Large intestine (tissue), 3 donors: ENCODE measurements around the gene PRKN. TPM values are rescaled to one million over a fixed set of nuclear protein-coding genes. Genes with fewer than 3 reads are reported as not detected.

ENCODE experiments used
- DNase-seq, 2 donors: peaks; one replicate each; pipeline versions ENCODE4 v3.0.0 to v3.0.0-alpha.2; 2013
- H3K27ac ChIP-seq: one replicate; pipeline ENCODE4 v1.5.1; 2013; ENCODE audit warnings: low read length
- H3K27me3 ChIP-seq: 2 replicates; pipeline ENCODE4 v1.6.1; 2013; ENCODE audit warnings: low read length; ENCODE audit not compliant: control insufficient read depth, insufficient read depth
- H3K36me3 ChIP-seq: 2 replicates; pipeline ENCODE4 v1.6.1; 2013; ENCODE audit warnings: low read length; ENCODE audit not compliant: control insufficient read depth, insufficient read depth
- H3K4me1 ChIP-seq: one replicate; pipeline ENCODE4 v1.6.1; 2013; ENCODE audit warnings: low read length; ENCODE audit not compliant: control insufficient read depth, insufficient read depth
- H3K4me3 ChIP-seq: one replicate; pipeline ENCODE4 v1.5.1; 2013; ENCODE audit warnings: low read length
- H3K9me3 ChIP-seq: one replicate; pipeline ENCODE4 v1.6.1; 2013; ENCODE audit warnings: mild to moderate bottlenecking, low read depth, low read length, moderate library complexity; ENCODE audit not compliant: control insufficient read depth
- WGBS: methylation state at CpG from one replicate; pipeline ENCODE4 v1.1.5; 2013; ENCODE audit warnings: low lambda C conversion rate; ENCODE audit not compliant: insufficient coverage; 5-methylcytosine and 5-hydroxymethylcytosine counted together
- polyA plus RNA-seq: library from polyadenylated mRNA; unstranded; fragments of 120-200 nt; gene quantifications from one replicate; pipeline ENCODE4 v1.2.1, GENCODE V29; 2013

The PRKN gene
- polyA plus RNA-seq, 1 donor = 2.5 TPM

DNA sequence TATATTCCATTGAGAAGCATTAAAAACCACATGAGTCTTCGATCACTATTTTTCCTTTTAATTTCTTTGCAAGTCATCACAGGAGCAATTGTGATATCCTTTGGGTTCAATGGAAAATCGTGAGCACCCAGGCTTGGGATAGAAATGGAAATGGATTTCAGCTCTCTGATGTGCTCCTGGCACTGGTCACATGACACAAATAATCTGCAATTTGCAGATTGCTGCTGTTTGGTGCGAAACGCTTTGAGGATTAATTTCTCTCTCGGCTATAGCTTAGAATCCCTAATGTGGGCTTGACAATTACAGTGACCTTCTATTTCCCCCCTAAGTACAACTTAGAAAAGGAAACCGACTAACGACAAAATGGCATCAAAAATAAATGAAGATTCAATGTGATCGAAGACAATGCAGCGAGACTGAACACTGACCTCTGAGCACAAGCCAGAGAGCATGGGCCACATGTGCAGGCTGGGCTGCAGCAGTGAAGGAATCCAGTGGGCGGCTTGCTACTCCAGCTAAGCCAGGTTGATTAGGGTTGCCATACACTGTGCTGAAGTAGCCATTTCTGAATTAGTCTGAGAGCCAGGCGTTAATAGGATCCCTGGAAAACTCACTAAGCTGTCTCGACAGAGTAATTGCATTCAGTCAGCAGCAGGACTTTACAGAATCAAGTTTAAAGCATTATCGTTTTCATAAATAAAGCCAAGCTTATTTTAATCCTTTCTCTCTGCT is 1151.9 kb downstream of the PRKN start:
- Histone ChIP-seq H3K4me3 (no peak overlapping the region), H3K27ac (no peak overlapping the region), H3K9me3 (no peaks in the 10 kb centered on the region), H3K27me3 (no peaks in the 10 kb centered on the region), H3K36me3 (no peaks in the 10 kb centered on the region), H3K4me1 (no peaks in the 10 kb centered on the region)
- no peak for DNase-seq
- 93% methylated on average over 3 of the region's 13 CpGs for WGBS

DNA sequence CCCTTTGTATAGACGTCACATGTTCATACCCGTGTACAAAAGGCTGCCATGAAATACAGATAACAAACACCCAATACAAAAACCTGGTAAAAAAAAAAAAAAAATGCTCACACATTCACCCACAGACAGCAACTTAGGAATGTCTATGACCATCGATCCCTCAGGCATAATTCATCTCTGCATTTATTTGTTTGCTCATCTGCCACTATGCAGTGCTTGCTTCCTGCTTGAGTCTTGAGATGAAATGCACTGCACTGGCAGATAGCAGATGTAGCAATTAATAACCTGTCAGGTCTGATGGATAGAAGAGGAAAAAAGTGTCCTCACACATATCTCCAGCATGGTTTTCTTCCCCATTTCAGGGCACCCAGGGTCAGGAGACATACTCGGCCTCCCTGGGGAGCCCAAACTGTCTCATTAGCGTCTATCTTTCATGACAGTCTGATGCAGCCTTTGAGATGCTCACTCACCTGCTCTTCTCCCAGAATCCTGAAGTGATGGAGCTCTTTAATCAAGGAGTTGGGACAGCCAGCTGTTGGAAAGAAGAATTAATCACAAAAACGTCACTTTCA is 1158.6 kb downstream of the PRKN start:
- Histone ChIP-seq H3K9me3 (no peaks in the 10 kb centered on the region), H3K27me3 (no peaks in the 10 kb centered on the region), H3K4me3 (no peak overlapping the region), H3K27ac (no peak overlapping the region), H3K4me1 (no peaks in the 10 kb centered on the region), H3K36me3 (no peaks in the 10 kb centered on the region)
- DNase-seq = no peak
- no CpG with 5 or more reads among the region's 6 CpGs for WGBS

DNA sequence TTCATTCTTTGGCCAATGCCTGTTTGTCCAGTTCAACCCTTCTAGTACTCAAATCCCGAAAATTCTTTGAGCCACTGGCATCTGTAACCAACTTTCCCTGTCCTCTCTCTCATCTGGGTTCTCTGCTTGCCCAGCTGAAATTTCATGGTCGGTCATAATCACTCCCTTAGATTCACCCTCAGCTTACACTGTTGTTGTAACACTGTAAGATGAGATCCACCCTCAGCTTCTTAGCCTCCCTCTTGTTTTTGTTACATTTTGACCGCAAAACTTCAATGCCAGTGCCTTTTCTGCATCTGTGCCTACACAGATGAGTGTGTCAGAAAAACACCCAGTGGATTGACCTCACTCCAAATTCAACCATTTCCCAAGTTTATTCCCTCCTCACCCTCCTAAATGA is 1162.6 kb downstream of the PRKN start:
- no peak for DNase-seq
- no peaks in the 10 kb centered on the region for H3K27me3 ChIP-seq

DNA sequence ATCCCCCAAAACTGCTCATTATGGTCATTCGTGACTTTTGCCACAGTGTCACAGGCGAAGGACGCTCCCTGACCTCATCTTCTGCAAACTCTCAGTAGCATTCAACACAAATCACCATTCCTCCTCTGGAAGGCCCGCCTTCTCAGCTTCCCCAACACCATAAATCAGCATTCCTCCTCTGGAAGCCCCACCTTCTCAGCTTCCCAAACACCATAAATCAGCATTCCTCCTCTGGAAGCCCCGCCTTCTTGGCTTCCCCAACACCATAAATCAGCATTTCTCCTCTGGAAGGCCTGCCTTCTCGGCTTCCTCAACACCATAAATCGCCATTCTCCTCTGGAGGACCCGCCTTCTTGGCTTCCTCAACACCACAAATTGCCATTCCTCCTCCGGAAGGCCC is 1165.7 kb downstream of the PRKN start:
- Histone ChIP-seq H3K4me3 (no peak overlapping the region), H3K27ac (no peak overlapping the region), H3K36me3 (no peaks in the 10 kb centered on the region), H3K27me3 (no peaks in the 10 kb centered on the region), H3K9me3 (no peaks in the 10 kb centered on the region), H3K4me1 (no peaks in the 10 kb centered on the region)
- no peak for DNase-seq
- 86% methylated on average over 4 of the region's 9 CpGs for WGBS

More for the DNA sequence above, 1162.6 kb downstream of the PRKN start:
- Histone ChIP-seq H3K9me3 (no peaks in the 10 kb centered on the region), H3K4me3 (no peak overlapping the region), H3K36me3 (no peaks in the 10 kb centered on the region), H3K4me1 (no peaks in the 10 kb centered on the region), H3K27ac (no peak overlapping the region)
- no CpG with 5 or more reads among the region's 3 CpGs for WGBS

DNA sequence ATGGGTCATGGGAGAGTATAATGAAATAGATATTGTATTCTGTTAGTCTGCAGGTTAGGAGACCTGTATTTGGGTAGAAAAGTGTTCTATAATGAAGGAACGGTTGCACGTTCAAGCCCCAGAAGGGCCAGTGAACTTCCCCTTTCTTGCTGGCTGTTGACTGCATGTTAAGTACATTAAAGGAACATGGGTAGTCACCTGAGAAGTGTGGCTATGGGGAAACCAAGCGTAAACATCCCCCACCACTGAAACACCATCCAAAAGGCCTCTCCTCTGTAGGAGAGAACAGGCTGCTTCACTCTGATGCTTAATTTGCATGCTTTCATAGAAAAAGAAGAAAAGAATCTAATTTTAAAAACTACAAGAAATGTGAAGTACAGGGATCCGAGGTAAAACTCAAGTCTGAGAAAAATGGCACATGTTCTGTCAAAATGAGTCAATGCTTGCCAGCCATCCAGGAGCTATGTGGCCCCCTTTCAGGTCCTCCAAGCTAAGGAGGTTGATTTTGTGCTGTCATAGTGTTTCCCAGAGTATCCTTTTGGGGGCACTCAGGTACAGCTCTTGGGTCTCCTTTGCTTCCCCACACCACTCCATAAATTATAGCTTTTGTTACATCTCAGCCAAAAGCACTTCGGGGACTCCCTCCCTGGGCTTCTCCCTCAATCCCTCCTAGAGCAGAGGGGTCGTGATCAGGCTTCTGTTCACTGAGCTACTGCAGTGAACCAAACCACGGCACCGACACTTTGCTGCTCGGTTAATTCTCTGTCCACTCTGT is 1170.0 kb downstream of the PRKN start:
- no peak for DNase-seq

DNA sequence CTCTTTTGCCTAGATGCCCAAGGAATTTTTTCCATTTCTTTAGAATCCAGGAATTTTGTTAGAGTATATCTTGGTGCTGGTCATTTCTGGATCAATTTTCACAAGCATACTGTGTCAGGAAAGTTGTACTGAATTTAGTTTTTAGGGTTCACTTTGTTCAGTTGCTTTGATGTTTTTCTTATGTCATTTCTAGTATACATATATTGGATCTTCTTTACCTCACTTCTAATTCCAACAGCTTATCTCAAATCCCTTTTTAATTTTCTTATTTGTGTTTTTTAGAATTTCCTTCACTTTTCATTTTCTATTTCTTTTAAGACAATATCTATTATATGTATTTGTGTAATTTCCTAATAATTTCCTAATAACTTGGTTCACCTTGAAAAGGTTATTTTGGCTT is 1172.7 kb downstream of the PRKN start:
- DNase-seq = no peak
- H3K27me3 ChIP-seq = no peaks in the 10 kb centered on the region
- H3K27ac ChIP-seq = no peak overlapping the region
- peaks cover 16% of the 10 kb centered on the region for H3K9me3 ChIP-seq
- no peak overlapping the region for H3K4me3 ChIP-seq
- no peaks in the 10 kb centered on the region for H3K4me1 ChIP-seq
- H3K36me3 ChIP-seq = no peaks in the 10 kb centered on the region

More for the DNA sequence above, 1170.0 kb downstream of the PRKN start:
- 100% methylated on average over 2 of the region's 9 CpGs for WGBS
- Histone ChIP-seq H3K27ac (no peak overlapping the region), H3K4me1 (no peaks in the 10 kb centered on the region), H3K4me3 (no peak overlapping the region), H3K36me3 (no peaks in the 10 kb centered on the region), H3K9me3 (peaks cover 16% of the 10 kb centered on the region), H3K27me3 (no peaks in the 10 kb centered on the region)

DNA sequence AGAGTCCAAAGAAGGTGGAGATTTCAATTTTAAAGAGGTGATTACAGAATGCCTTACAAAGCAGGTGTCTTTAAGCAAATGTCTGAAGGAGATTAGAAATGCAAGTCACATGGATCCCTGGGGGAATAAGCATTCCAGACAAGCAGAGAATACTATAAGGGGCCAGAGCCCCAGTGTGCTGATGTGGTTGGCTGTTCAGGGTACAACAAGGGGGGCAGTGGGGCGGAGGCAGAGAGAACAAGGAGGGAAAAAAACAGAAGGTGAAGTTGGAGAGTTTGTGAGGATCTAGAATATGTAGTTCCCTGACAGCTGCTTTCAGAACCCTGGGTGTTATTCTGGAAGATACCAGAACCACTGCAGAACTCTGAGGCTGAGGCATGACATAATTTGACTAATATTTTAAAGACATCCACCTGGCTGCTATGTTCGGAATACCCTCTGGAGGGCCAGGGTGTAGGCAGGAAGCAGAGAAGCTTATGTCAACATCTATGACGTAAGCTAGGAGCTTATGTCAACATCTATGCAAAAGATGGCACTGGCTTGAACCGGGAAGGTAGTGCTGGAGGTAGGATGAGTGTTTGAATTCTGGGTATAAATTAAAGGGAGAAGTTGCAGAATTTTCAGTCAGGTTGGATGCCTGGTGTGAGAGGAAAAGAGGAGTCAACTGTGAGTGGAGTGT is 1177.5 kb downstream of the PRKN start:
- WGBS = 83% methylated on average over 1 of the region's 4 CpGs
- H3K4me1 ChIP-seq = no peaks in the 10 kb centered on the region
- no peak overlapping the region for H3K4me3 ChIP-seq
- H3K27me3 ChIP-seq = no peaks in the 10 kb centered on the region
- DNase-seq = no peak
- peaks cover 11% of the 10 kb centered on the region for H3K9me3 ChIP-seq
- H3K27ac ChIP-seq = no peak overlapping the region
- no peaks in the 10 kb centered on the region for H3K36me3 ChIP-seq

DNA sequence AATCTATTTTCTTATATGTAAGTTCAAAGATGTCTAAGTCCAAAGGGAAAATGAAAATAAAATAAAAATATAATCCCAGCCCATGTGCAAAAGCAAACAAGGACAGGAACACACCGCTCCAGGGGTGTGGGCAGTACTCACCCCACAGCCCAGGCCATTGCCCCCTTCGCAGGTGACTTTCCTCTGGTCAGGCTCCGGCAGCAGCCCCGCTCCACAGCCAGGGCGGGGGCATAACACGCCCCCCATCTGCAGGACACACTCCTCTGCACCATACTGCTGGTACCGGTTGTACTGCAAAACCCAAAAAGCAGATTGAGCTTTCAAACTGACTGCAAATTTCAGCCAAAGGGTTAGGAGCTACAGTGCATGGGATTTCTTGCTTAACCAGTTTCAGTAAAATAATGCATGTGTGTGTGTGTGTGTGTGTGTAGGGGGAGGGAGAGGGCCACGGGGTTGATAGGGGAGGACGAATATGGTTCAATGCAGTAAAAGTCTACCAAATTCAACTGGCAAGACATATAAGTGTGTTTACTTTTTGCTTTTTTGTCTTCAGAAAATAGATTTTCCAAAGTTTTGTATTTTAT is 1178.8 kb downstream of the PRKN start:
- no peak overlapping the region for H3K27ac ChIP-seq
- no peaks in the 10 kb centered on the region for H3K36me3 ChIP-seq
- no peaks in the 10 kb centered on the region for H3K27me3 ChIP-seq
- no peak for DNase-seq
- WGBS = no CpG with 5 or more reads among the region's 9 CpGs
- no peak overlapping the region for H3K4me3 ChIP-seq
- H3K9me3 ChIP-seq = peaks cover 4% of the 10 kb centered on the region
- H3K4me1 ChIP-seq = no peaks in the 10 kb centered on the region

DNA sequence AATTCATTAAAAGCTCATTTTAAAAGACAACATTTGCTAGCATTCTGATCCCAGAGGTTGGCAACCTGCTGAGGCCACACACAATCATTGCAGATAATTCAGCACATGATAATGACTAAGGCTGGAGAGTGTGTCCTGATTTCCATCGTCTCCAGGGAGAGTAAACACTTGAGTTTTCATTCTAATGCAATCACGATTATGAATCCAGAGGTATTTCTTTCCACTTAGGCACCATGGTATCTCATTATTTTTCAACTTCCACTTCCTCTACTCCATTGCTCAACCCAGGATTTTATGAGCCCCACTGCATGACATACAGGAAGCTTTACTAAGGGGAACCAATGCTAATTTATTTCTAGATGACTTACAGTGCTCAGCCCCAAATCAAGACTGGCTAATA is 1179.9 kb downstream of the PRKN start:
- no CpG with 5 or more reads among the region's 2 CpGs for WGBS
- Histone ChIP-seq H3K4me1 (no peaks in the 10 kb centered on the region), H3K36me3 (no peaks in the 10 kb centered on the region), H3K9me3 (no peaks in the 10 kb centered on the region), H3K27ac (no peak overlapping the region), H3K27me3 (no peaks in the 10 kb centered on the region), H3K4me3 (no peak overlapping the region)
- no peak for DNase-seq

DNA sequence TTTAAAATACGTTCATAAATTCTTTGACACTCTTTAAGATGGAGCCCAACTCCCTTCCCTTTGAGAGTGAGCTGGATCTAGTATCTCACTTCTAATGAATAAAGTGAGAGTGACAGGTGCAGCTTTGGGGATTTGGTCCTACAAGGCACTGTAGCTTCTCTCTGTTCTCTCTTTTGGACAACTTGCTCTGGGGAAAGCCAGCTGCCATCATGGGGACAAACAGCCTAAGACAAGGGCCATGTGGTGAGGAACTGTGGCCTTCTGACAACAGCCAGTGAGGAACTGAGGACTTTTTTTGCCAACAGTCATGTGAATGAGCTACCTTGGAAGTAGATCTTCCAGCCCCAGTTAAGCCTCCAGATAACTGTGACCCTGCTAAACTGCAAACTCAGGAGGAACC is 1180.9 kb downstream of the PRKN start:
- Histone ChIP-seq H3K36me3 (no peaks in the 10 kb centered on the region), H3K9me3 (no peaks in the 10 kb centered on the region), H3K27ac (no peak overlapping the region), H3K27me3 (no peaks in the 10 kb centered on the region), H3K4me3 (no peak overlapping the region), H3K4me1 (no peaks in the 10 kb centered on the region)
- no peak for DNase-seq
- WGBS = no CpG with 5 or more reads among the region's 1 CpG
